Panc1 (cell line): ENCODE measurements around the gene OR7C1. TPM values are rescaled to one million over a fixed set of nuclear protein-coding genes. Genes with fewer than 3 reads are reported as not detected.

Source experiments
- ATAC-seq: fragments of 200-7000 bp; cut with Tn5 transposase; 2 replicates; pipeline ENCODE4 v1.9.1; 2020; ENCODE audit warnings: mild to moderate bottlenecking, moderate library complexity
- BruUV-seq: library from RNA; stranded (reverse); fragments of 400-500 nt; replicated peaks from 2 replicates; lab custom pipeline; 2021; lab: Mats Ljungman, UMichigan
- CTCF ChIA-PET: fragments of 300-600 bp; sonication (Branson Sonifier 250); formaldehyde crosslinking; loops from one replicate; lab custom pipeline; 2022; ENCODE audit warnings: antibody characterized with exemption; lab: Charles Lee
- POLR2A ChIA-PET: fragments of 300-600 bp; sonication (Branson Sonifier 250); formaldehyde crosslinking; loops from one replicate; lab custom pipeline; 2022; ENCODE audit warnings: antibody characterized with exemption; lab: Charles Lee
- DNase-seq: peaks from one replicate; pipeline ENCODE4 v3.0.0-alpha.2; 2010; ENCODE audit warnings: low read depth, low spot score
- H3K27ac ChIP-seq: 2 replicates; pipeline ENCODE4 v1.5.1; 2011; ENCODE audit warnings: mild to moderate bottlenecking, low read length, inconsistent platforms
- H3K27me3 ChIP-seq: fragments of 200-500 bp; sonication (Bioruptor generic); 2 replicates; pipeline ENCODE4 v1.6.0; 2014; ENCODE audit warnings: low read length, inconsistent platforms; ENCODE audit not compliant: control insufficient read depth, insufficient read depth
- H3K36me3 ChIP-seq: fragments of 200-500 bp; sonication (Bioruptor generic); 2 replicates; pipeline ENCODE4 v1.5.1; 2014; ENCODE audit warnings: inconsistent platforms, mild to moderate bottlenecking, low read length, moderate library complexity; ENCODE audit not compliant: control insufficient read depth, insufficient read depth
- H3K4me1 ChIP-seq: 2 replicates; pipeline ENCODE4 v1.5.1; 2011; ENCODE audit warnings: inconsistent platforms, mild to moderate bottlenecking, low read length, moderate library complexity; ENCODE audit not compliant: control insufficient read depth, insufficient read depth
- H3K4me3 ChIP-seq, 2 experiments: 2 replicates each; pipeline ENCODE4 v1.5.1; 2011 to 2012; ENCODE audit warnings: low read depth in 2 of 2, low read length in 2 of 2, mild to moderate bottlenecking in 2 of 2, inconsistent platforms in 1 of 2, moderate library complexity in 1 of 2
- H3K9me3 ChIP-seq: fragments of 200-500 bp; sonication (Bioruptor generic); 2 replicates; pipeline ENCODE4 v1.5.1; 2014; ENCODE audit warnings: low read depth, mild to moderate bottlenecking, inconsistent platforms, low read length, moderate library complexity; ENCODE audit not compliant: control insufficient read depth, insufficient read depth
- CTCF ChIP-seq: fragments of 450-650 bp; IDR thresholded peaks from 2 replicates; pipeline ENCODE4 v1.5.1; 2017; ENCODE audit warnings: mild to moderate bottlenecking
- POLR2AphosphoS5 ChIP-seq: IDR thresholded peaks from 2 replicates; pipeline ENCODE4 v1.6.1; 2012; ENCODE audit warnings: mild to moderate bottlenecking, low read depth, low read length, moderate library complexity
- REST ChIP-seq, 2 experiments: IDR thresholded peaks; 2 replicates each; pipeline ENCODE4 v1.6.1; 2011 to 2012; ENCODE audit warnings: low read depth in 2 of 2, control low read depth in 1 of 2, low read length in 1 of 2, mild to moderate bottlenecking in 1 of 2, moderate library complexity in 1 of 2; ENCODE audit not compliant: insufficient read depth in 1 of 2
- SIN3A ChIP-seq: IDR thresholded peaks from 2 replicates; pipeline ENCODE4 v1.6.1; 2012; ENCODE audit warnings: low read depth, mild to moderate bottlenecking, low read length, moderate library complexity, borderline replicate concordance; ENCODE audit not compliant: insufficient read depth
- TCF7L2 ChIP-seq: IDR thresholded peaks from 2 replicates; pipeline ENCODE4 v1.6.1; 2011; ENCODE audit warnings: mild to moderate bottlenecking, low read depth, low read length, inconsistent platforms
- in situ Hi-C: cut with HindIII; loops from 2 replicates; pipeline ENCODE4 v1.10.0; 2016; ENCODE audit warnings: low sequenced_read_pairs, low pct_unique_long_range_greater_than_20kb
- intact Hi-C: fragments of 100-400 bp; cut with micrococcal nuclease; formaldehyde crosslinking; loops from one replicate; pipeline ENCODE4 v1.10.0; 2022; ENCODE audit not compliant: unreplicated experiment
- total RNA-seq: library from RNA; stranded (reverse); gene quantifications from one replicate; pipeline ENCODE4 v1.2.1, GENCODE V29; 2021; ENCODE audit not compliant: unreplicated experiment

Gene OR7C1
- total RNA-seq, 1 experiment from 2014 or later: not detected

- H3K27ac ChIP-seq: no peak overlapping the region
- POLR2A ChIA-PET: no interaction called here
- H3K4me1 ChIP-seq: no peaks in the 10 kb centered on the region
- in situ Hi-C loops (no loop called here), intact Hi-C loops (no loop called here)
- ATAC-seq: no peak
- no TSS peak for BruUV-seq
- DNase-seq: no peak
- no peak overlapping the region for H3K4me3 ChIP-seq
- no peak for TF ChIP-seq SIN3A
- no peak for TF ChIP-seq TCF7L2
- TF ChIP-seq REST (IDR thresholded peaks at IDR 0.05; ENCODE audit: insufficient read depth in 1 of 2, low read depth in 2 of 2, low read length in 1 of 2): no peak
- TF ChIP-seq POLR2AphosphoS5: no peak
- no peak for TF ChIP-seq CTCF
- CTCF ChIA-PET: no interaction called here
- no peaks in the 10 kb centered on the region for H3K9me3 ChIP-seq
- H3K36me3 ChIP-seq: no peaks in the 10 kb centered on the region; the same call in 1 of the 2 replicates
- H3K27me3 ChIP-seq: no peaks in the 10 kb centered on the region
These were observed 63.8 kb downstream of the OR7C1 start for GRCh38 chr19:14770944-14771839.

- Histone ChIP-seq H3K9me3 (no peaks in the 10 kb centered on the region), H3K4me3 (no peak overlapping the region), H3K27ac (no peak overlapping the region), H3K4me1 (no peaks in the 10 kb centered on the region), H3K27me3 (no peaks in the 10 kb centered on the region), H3K36me3 (no peaks in the 10 kb centered on the region)
- BruUV-seq: no TSS peak
- TF ChIP-seq POLR2AphosphoS5 (no peak), CTCF (no peak), TCF7L2 (no peak)
- DNase-seq (no peak), ATAC-seq (no peak)
- in situ Hi-C loops (no loop called here), intact Hi-C loops (no loop called here)
- CTCF ChIA-PET: no interaction called here
- POLR2A ChIA-PET: no interaction called here
These were observed 64.8 kb downstream of the OR7C1 start for GRCh38 chr19:14770136-14770535.
